Stimulated activated CD8-positive, alpha-beta memory T cell treated with anti-CD3 and anti-CD28 coated beads, Interleukin-7, amount 100 ng/mL, for 1 hour (primary cell): Measurements from ENCODE around the gene UGT1A4.
"Not testable (repeated sequence)": the region's sequence is repeated elsewhere in the genome, so short reads cannot be mapped to it uniquely, and the experiment has no call there.

Experiments used
- DNase-seq, 2 donors: peaks; one replicate each; pipeline ENCODE4 v3.0.0-alpha.2; 2020; ENCODE audit warnings: low read depth in 2 of 2

UGT1A4 gene

DNA sequence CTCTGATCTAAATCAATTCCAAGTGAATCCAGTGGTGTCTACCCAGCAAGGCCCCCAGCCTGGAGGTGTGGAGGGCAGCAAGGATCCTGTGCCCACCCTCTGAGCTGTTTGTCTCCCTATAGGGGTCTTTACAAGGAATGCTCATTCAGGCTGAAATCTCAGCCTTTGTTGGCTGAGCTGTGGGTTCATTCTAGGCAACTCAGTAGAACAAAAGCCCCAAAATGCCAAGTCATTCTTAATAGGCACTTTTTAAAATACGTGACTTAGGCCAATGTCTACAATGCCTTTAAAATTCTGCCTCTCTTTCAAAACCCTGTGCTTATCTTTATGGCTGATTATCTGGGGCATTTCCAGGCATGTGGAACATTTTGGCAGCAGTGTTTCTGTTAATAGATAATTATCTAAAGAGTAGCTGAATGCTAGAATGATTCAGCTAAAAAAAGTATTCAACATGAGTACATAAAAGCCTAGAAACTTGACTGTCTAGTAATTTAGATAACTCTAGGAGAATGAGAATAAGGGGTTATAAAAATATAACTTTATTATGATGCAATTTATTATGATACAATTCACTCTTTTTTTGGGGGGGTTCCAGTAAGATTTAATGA lies 18.4 kb upstream of the UGT1A4 start:
- DNase-seq: no peak

DNA sequence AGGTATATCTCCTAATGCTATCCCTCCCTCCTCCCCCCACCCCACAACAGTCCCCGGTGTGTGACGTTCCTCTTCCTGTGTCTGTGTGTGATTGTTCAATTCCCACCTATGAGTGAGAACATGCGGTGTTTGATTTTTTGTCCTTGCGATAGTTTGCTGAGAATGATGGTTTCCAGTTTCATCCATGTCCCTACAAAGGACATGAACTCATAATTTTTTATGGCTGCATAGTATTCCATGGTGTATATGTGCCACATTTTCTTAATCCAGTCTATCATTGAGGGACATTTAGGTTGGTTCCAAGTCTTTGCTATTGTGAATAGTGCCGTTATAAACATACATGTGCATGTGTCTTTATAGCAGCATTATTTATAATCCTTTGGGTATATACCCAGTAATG lies 17.7 kb upstream of the UGT1A4 start:
- DNase-seq: not testable (repeated sequence)

DNA sequence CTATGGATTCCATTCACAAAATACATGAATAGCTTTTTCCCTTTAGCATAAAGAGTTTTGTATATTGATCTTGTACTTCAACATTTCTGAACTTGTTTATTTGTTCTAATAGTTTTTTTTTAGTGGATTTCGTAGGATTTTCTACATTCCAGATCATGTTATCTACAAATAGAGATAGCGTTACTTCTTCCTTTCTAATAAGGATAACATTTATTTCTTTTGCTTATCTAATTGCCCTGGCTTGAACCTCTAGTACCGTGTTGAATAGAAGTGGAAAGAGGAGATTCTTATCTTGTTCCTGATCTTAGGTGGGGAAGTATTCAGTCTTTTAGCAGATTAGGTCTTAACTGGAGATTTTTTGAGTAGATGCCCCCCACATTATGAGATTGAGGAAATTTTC lies 16.3 kb upstream of the UGT1A4 start:
- no peak for DNase-seq

DNA sequence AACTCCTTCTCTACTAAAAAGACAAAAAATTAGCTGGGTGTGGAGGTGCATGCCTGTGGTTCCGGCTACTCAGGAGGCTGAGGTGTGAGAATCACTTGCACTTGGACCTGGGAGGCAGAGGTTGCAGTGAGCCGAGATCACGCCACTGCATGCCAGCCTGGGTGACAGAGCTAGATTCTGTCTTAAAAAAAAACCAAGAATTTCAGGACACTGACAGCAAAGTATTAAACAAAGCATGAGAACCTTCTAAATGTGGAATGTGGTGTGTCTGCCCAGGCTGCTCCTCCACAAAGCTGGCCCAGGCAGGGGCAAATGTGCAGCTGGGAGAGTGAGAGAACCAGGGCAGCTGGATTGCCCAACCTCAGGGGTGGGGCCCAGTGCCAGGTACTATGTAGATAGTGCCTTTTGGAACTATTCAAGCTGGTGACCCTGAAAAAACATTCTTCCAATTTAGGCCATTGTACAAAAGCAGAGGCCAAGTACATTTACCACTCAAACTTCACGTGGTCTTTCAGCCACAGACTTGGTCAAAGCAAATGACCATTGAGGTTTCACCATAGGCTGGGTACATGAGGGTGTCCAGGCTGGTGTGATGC lies 12.5 kb upstream of the UGT1A4 start:
- DNase-seq: no peak

DNA sequence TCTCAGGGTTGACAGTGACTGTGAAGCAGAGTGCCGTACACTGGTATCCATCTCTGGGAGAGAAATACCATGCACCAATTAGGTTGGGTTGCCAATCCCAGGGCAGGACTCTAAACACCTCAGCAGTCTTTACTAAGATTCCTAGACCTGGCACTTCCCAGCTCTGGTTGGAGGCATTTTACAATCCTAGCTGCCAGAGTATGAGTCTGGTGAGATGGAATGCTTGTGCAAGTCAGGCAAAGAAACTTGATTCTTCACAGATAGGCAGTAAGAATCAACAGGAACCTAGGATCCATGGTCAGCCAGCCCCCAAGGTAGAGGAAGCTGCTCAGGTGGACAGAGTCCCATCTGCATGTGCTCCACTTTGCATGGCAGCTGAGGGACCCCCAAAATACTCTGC lies 11.8 kb upstream of the UGT1A4 start:
- no peak for DNase-seq

DNA sequence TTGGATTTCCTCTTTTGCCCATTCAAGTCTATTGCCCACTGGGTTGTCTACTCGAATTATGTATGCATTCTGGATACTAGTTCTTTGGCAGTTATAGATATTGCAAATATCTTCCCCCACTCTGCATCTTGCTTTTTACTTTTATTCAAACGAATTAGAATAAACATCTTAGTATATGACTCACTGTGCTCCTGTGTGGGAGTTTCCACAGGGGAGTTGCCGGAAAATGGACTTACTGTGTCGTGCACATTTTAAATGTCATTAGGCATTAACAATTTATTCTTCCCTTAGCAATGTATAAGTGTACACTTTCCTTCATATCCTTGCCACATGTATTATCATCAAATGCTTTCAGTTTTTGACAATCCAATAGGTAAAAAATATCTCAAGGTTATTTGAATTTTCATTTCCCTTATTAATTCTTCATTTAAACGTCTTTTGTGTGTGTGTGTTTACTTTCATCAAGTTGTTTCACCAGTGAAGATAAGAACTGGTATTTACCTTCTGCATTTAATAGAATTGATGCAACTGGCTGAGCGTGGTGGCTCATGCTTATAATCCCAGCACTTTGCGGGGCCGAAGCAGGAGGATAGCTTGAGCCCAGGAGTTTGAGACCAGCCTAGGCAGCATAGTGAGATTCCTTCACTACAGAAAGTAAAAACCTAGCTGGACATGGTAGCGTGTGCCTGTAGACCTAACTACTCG lies 10.4 kb upstream of the UGT1A4 start:
- DNase-seq: no peak

DNA sequence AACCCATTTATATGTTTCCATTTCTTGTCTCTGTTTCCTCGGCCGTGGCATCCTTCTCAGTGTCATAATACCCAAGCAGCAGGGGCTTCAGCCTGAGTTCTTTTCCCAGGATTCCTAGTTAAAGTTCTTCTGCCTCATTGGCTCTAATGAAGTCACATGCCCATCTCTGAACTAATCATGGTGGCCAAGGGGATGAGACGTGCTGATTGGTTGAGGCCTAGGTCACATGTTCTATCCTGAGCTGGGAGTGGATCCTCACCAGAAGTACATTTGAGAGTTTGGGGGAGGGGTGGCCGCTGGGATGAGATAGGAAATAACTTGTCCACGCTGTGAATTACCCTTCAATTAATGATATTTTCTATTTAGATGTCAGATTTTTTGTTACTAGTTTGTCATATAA lies 9.6 kb upstream of the UGT1A4 start:
- DNase-seq: no peak

DNA sequence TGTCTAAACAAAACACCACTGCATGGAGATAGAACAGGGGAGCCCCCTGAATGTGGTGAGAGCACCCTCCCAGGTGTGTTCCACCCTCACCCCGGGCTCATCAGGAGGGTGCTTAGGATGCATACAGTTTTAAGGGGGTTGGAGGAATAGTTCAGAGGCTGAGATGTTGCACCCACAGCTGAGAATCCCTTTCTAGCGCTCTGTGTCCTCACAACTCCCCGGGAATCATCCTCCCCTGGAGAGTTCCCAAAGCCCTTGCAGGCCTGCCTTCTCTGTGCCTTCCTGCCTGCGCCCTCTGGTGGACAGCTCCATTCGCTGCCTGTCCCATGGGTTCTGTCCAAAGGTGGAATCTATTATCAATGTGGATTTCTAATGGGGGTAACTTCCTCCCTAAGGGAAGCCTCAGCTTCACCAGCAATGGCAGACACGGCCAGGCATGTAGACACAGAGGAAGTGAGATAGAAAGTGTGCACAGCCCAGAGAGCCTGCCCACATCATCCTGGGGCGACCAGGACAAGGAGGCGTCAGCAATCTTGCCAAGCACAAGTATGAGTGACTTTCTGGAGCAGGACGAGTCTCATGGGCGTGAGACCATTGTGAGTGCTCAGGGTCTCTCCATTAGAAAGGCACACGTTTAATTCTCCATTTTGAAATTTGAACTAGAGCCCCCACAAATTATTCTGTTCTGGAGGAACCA lies 7.1 kb upstream of the UGT1A4 start:
- DNase-seq: peak; percentile 14 to 49

DNA sequence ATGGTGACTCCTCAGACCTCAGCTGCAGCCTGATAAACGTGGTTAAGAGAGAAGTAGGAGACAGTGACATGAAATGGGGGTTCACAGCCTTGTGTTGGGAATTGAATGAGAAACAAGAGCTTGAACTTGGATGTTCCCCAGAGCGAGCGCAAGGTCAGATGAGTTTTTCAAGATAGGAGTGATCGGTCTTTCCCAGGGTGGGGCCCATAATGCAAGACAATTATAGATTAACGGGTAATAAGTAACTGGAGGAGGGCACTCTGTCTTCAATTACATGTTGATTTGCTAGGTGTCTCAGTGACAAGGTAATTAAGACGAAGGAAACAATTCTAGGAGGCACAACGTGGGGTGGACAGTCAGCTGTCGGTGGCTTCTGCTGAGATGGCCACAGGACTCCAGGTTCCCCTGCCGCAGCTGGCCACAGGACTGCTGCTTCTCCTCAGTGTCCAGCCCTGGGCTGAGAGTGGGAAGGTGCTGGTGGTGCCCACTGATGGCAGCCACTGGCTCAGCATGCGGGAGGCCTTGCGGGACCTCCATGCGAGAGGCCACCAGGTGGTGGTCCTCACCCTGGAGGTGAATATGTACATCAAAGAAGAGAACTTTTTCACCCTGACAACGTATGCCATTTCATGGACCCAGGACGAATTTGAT lies 5.8 kb upstream of the UGT1A4 start, which contains the start of gene UGT1A5:
Gene UGT1A5 (plus strand): TSS at position 297 of the 651 bp plus-strand sequence. CDS start 85 bp downstream, at position 382.
- no peak for DNase-seq

DNA sequence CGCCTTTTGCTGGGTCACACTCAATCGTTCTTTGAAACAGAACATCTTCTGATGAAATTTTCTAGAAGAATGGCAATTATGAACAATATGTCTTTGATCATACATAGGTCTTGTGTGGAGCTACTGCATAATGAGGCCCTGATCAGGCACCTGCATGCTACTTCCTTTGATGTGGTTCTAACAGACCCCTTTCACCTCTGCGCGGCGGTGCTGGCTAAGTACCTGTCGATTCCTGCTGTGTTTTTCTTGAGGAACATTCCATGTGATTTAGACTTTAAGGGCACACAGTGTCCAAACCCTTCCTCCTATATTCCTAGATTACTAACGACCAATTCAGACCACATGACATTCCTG lies 5.3 kb upstream of the UGT1A4 start:
- DNase-seq: no peak

DNA sequence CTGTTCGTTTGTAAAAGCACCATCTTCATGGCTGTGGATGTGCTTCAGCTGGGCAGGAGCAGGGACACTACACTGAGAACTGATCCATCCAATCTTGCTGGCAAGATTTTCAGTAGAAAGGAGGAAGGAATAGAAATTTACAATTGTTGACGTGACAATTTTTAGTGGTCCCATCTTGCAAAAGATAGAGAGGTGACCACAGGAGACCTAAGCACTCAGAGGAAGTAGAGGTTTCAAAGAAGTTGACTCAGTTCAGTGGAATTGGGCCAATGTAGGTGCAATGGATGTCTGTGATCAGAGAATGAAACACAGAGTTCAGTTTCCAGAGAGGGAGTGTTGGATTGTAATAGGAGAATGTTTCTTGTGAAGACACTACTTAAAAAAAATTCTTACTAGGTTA lies 4.4 kb upstream of the UGT1A4 start:
- no peak for DNase-seq

DNA sequence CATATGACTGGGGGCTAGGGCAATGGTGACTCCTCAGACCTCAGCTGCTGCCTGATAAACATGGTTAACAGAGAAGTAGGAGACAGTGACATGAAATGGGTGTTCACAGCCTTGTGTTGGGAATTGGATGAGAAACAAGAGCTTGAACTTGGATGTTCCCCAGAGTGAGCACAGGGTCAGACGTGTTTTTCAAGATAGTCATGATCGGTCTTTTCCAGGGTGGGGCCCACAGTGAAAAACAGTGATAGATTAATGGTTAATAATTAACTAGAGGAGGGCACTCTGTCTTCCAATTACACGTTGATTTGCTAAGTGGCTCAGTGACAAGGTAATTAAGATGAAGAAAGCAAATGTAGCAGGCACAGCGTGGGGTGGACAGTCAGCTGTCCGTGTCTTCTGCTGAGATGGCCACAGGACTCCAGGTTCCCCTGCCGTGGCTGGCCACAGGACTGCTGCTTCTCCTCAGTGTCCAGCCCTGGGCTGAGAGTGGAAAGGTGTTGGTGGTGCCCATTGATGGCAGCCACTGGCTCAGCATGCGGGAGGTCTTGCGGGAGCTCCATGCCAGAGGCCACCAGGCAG lies 10.3 kb downstream of the UGT1A4 start, which contains the start of gene UGT1A3:
Gene UGT1A3 (plus strand): TSS at position 320 of the 579 bp plus-strand sequence. CDS start 85 bp downstream, at position 405.
- DNase-seq: no peak

DNA sequence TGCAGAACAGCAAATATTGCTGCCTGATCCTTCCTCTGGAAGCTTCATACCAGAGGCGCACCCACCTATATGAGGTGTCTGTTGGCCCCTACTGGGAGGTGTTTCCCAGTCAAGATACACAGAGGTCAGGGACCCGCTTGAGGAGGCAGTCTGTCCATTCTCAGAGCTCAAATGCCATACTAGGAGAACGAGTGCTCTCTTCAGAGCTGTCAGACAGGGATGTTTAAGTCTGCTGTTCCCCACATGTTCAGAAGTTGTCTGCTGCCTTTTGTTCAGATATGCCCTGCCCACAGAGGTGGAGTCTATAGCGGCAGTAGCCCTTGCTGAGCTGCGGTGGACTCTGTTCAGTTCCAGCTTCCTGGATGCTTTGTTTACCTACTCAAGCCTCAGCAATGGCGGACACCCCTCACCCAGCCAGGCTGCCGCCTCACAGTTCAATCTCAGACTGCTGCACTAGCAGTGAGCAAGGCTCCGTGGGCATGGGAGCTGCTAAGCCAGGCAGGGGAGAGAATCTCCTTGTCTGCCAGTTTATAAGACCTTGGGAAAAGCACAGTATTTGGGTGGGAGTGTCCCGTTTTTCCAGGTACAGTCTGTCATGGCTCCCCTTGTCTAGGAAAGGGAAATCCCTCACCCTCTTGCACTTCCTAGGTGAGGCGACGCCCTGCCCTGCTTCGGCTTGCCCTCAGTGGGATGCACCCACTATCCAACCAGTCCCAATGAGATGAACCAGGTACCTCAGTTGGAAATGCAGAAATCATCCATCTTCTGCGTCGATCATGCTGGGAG lies 18.5 kb downstream of the UGT1A4 start:
- DNase-seq: not testable (repeated sequence)

DNA sequence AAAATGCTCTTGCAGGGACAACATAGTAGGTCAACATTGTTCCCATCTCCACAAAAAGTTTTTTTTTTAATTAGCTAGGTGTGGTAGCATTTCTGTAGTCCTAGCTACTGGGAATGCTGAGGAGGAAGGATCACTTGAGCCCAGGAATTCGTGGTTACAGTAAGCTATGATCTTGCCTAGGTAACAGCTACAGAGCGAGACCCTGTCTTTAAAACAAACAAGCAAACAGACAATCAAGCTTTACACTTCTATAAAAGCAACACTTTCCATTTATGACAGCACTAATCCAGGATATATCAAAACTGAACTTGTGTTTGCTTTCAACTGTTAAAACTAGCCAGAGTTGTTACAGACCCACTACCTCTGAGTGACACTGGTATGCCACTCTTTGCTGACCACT lies 22.3 kb downstream of the UGT1A4 start:
- DNase-seq: no peak

DNA sequence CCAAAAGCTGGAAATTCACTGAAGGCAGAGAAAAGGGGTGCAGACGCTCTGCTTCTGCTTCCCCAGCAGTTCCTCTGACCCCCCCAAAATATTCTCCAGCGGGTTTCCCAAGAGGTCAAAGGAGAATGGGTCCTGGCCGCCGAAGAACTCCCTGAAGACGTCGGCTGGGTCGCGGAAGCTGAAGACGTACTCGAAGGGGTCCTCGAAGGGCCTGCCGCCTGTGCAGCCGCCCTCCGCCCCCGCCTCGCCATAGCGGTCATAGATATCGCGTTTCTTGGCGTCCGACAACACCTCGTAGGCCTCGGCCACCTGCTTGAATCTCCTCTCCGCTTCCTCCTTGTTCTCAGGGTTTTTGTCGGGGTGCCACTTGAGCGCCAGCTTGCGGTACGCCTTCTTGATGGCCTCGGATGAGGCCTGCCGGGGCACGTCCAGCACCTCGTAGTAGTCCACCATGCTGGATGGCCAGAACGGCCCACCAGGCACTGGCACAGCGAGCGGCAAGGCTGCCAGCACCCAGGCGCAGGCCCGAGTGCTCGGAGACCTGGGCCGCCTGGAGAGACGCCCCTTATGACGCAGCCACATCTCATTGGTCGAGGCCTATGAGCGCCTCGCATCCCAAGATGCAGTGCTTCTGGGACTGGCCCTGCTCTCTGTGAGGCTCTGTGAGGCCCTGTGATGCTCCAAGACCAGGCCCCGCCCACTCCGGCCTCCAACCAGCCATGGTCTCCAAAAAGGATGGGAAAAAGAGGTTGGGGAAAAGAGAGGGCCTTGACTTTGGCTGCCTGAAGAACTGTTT lies 25.1 kb downstream of the UGT1A4 start:
- DNase-seq: no peak

DNA sequence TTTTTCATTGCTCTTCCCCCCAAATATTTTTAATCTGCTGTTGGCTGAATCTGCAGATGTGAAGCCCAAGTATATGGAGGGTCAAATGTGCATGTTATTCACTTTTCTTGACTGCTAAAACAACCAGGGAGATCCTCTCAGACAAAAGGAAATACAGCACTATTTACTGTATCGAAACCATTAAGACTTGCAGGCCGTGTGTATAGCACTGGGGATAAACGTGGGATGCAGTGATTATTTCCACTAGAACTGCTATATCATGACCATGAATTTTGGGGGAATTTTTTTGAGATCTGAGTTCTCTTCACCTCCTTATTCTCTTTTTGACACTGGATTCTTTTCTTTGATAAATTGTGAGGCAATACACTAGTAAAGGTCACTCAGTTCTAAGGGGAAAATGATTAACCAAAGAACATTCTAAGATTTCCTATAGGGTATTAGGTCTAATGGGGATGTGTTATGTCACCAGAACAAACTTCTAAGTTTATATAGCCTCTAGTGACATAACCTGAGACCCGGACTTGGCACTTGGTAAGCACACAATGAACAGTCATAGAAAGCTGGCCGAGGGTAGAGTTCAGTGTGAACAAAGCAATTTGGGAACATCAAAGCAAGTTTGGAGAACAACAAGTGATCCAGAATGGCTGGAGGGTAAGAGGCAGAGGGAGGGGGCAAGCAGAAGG lies 26.7 kb downstream of the UGT1A4 start:
- DNase-seq: no peak

DNA sequence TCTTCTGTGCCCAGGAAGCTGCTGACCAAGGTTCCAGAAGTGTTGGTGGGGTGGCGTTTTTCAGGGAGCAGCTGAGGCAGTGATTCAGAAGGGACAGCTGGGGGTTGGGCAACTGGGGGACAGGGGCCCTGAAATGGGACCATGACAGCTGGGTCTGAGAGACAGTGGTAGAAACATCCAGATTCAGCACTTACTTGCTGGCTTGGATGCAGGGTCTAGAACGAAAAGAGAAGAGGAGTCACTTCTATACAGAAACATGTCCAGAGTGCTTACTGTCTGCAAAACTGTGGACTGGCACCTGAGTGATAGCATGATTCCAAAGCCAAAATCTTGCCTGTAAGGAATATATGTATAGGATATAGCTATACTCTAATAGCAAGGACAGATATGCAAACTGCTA lies 27.3 kb downstream of the UGT1A4 start:
- not testable (repeated sequence) for DNase-seq

DNA sequence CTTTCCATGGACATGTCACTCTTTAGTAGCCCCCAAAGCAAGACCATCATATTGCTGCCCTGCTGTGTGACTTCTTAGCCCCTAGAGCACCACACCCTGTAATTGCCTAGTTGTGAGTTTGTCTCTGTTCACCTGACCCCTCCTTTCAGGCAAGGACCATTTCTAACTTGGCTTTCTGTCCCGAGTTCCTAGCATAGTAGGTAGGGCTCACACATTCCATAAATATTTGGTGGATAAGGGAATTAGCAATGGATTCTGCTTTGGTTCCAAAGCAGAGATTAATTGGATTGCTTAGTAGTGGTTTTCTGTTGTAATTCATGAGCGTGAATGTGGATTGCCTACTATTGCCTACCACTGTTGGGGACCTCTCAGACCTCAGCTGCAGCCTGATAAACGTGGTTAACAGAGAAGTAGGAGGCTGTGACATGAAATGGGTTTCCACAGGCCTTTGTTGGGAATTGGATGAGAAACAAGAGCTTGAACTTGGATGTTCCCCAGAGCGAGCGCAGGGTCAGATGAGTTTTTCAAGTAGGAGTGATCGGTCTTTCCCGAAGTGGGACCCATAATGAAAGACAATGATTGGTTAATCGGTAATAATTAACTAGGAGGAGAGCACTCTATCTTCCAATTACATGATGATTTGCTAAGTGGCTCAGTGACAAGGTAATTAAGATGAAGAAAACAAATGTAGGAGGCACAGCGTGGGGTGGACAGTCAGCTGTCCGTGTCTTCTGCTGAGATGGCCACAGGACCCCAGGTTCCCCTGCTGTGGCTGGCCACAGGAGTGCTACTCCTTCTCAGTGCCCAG lies 28.1 kb downstream of the UGT1A4 start:
- DNase-seq: no peak

DNA sequence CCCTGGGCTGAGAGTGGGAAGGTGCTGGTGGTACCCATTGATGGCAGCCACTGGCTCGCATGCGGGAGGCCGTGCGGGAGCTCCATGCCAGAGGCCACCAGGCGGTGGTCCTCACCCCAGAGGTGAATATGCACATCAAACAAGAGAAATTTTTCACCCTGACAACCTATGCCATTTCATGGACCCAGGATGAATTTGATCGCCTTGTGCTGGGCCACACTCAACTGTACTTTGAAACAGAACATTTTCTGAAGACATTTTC lies 28.7 kb downstream of the UGT1A4 start:
- no peak for DNase-seq
